ENCODE measurements around the gene ZNF516. TPM values are rescaled to one million over a fixed set of nuclear protein-coding genes. Genes with fewer than 3 reads are reported as not detected.

Gene ZNF516
- total RNA-seq, 6 experiments from 2014 or later, result 10.2 to 16.0 (median 13.7) TPM

DNA sequence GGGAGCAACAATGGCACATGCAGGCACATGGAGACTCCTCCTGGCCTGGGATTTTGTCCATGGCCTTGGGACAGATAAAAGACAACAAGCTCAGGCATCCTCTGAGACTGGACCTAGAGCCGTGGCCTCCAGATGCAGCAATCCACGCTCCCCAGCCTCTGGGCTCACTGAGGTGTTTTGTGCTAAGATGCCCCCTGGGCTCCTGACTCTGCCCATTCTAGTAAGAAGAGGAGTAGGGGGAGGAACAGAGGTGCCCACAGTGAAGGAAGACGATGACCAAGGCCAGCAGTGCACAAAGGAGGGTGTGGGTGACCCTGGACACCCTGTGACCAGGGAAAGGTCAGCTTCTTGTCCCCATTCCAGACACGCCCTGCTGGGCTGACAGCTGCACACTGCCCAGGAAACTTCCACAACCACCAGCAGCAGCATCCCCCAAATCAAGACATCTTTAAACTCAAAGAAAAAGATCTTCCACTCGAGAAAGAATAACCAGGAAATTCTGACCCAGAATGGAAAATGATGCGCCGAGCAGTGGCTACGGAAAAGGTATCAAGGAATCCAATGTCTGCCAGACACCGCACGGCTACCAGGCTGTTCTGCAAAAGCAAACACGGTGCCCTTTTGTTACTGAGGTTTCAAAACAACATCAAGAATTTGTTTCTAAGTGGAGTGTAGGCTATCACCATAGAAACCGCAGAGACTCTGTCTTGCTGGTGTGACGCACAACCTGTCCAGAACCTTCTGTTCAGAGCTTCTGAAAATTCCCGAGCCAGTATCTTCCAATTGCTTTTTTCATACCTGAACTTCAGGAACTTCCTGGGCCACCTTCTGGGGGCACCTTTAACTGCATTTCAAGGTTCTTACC is 65.5 kb downstream of the ZNF516 start:
- no peak overlapping the region for H3K4me3 ChIP-seq
- no peak overlapping the region for H3K27ac ChIP-seq
- 80% methylated on average over 7 of the region's 14 CpGs for WGBS (ENCODE audit: insufficient coverage, low coverage, low lambda C conversion rate, missing lambda C conversion rate)
- no peaks in the 10 kb centered on the region for H3K4me1 ChIP-seq
- TF ChIP-seq, protein P1, sequence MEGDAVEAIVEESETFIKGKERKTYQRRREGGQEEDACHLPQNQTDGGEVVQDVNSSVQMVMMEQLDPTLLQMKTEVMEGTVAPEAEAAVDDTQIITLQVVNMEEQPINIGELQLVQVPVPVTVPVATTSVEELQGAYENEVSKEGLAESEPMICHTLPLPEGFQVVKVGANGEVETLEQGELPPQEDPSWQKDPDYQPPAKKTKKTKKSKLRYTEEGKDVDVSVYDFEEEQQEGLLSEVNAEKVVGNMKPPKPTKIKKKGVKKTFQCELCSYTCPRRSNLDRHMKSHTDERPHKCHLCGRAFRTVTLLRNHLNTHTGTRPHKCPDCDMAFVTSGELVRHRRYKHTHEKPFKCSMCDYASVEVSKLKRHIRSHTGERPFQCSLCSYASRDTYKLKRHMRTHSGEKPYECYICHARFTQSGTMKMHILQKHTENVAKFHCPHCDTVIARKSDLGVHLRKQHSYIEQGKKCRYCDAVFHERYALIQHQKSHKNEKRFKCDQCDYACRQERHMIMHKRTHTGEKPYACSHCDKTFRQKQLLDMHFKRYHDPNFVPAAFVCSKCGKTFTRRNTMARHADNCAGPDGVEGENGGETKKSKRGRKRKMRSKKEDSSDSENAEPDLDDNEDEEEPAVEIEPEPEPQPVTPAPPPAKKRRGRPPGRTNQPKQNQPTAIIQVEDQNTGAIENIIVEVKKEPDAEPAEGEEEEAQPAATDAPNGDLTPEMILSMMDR (IDR thresholded peaks at IDR 0.05), result no peak
- TF ChIP-seq POLR2A (IDR thresholded peaks at IDR 0.05), result no peak
- DNase-seq, result no peak
- H3K27me3 ChIP-seq, result no peaks in the 10 kb centered on the region
- H3K9me3 ChIP-seq, result no peaks in the 10 kb centered on the region
- intact Hi-C loops (cut with DNase I), result no loop called here
- peak in 1 of 4 donors; percentile 53 for ATAC-seq
- H3K36me3 ChIP-seq, result peaks cover 0 to under 1% (median 0%) of the 10 kb centered on the region in 4 donors

DNA sequence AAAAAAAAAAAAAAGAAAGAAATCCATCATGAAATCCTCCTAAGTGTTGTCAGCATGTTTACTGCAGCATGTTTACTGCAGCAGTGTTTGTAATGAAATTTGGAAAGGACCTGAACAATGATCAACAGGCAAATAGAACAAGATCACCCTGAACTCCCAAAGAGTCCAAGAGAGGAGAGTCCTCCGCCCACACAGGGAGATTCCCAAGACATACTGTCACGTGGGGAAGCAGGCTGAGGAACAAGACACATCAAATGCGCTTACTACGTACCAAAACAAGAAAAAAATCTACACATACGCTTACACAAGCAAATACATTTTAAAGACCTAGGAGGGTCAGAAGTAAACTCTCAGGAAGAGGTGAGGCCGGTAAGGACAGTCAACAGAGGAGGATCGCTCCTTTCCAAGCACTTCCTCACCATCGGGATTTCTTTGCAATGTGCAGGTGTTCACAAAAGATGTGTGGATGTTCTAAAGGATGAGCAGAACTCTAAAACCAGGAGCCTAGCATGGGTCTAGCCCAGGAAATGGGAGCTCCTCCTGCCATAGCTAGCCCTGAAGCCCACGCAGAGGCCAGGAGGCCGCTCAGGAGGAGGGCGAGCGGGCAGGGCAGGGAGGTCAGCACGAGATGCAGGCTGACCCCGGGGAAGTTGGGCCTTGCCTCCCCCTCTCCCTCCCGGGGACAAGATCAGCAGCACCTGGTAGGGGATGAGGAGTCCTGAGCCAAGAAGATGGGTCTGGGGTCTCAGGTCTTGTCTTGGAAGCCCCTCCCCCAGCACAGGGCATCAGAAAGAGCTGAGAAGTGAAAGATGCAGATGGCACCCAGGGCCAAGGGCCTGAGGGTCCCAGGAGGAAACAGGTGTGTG is 66.4 kb downstream of the ZNF516 start:
- Histone ChIP-seq H3K27ac (no peak overlapping the region), H3K27me3 (no peaks in the 10 kb centered on the region), H3K4me1 (no peaks in the 10 kb centered on the region), H3K4me3 (no peak overlapping the region), H3K9me3 (no peaks in the 10 kb centered on the region), H3K36me3 (no peaks in the 10 kb centered on the region)
- ATAC-seq, result peak in 3 of 4 donors; percentile 7 to 30 (median 23)
- WGBS (ENCODE audit: insufficient coverage, low coverage, low lambda C conversion rate, missing lambda C conversion rate), result 72% methylated on average over 10 of the region's 15 CpGs
- TF ChIP-seq, protein P1 (IDR thresholded peaks at IDR 0.05), result no peak
- TF ChIP-seq POLR2A (IDR thresholded peaks at IDR 0.05), result no peak
- DNase-seq, result no peak
- intact Hi-C loops (cut with DNase I), result no loop called here

DNA sequence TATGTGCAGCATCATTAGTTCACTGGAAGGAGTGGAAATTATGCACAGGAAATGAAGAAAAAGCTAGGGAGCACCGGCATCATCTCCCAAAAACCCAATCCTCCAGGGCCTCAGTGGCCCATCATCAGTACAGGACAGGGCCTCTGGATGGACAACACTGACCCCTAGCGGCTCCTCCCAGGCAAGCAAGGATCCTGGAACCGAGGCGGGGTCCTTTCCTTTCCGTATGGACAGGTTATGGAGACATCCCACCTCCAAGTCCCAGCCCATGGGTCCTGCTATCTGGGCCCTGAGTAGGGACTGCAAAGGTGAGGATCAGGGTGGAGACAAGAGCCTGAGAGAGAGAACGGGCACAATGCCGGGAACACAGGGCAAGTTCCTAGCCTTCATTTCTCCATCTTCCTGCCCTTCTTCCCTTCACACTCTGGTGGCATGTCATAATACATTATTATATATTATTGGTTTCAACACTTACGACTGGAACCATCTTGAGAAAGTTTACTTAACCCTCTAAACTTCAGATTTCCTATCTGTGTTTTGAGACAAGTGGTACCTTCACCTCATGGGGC is 68.2 kb downstream of the ZNF516 start:
- intact Hi-C loops (cut with DNase I), result no loop called here
- ATAC-seq (peak; percentile 64 to 72 (median 66)), DNase-seq (no peak)
- no peak overlapping the region for H3K27ac ChIP-seq
- no peaks in the 10 kb centered on the region for H3K36me3 ChIP-seq
- 77% methylated on average over 4 of the region's 8 CpGs for WGBS (ENCODE audit: insufficient coverage, low coverage, low lambda C conversion rate, missing lambda C conversion rate)
- no peaks in the 10 kb centered on the region for H3K27me3 ChIP-seq
- H3K4me1 ChIP-seq, result no peaks in the 10 kb centered on the region
- no peaks in the 10 kb centered on the region for H3K9me3 ChIP-seq
- TF ChIP-seq, protein P1 (IDR thresholded peaks at IDR 0.05), result peak; percentile 30 to 65 (median 56)
- TF ChIP-seq POLR2A (IDR thresholded peaks at IDR 0.05), result no peak
- H3K4me3 ChIP-seq, result no peak overlapping the region
